H1 (cell line): ENCODE results near the gene CABP1. TPM values are rescaled to one million over a fixed set of nuclear protein-coding genes. Genes with fewer than 3 reads are reported as not detected.

Source experiments
- CTCF ChIA-PET: fragments of 300-600 bp; sonication (Branson Sonifier 250); formaldehyde crosslinking; loops from one replicate; lab custom pipeline; 2021; ENCODE audit not compliant: partially characterized antibody; lab: Charles Lee
- POLR2A ChIA-PET: fragments of 300-600 bp; sonication (Branson Sonifier 250); formaldehyde crosslinking; loops from one replicate; lab custom pipeline; 2021; ENCODE audit warnings: inconsistent platforms; ENCODE audit not compliant: partially characterized antibody; lab: Charles Lee
- DNase-seq, 2 experiments: peaks; one replicate each; pipeline versions ENCODE4 v3.0.0 to v3.0.0-alpha.2; 2010 to 2022; ENCODE audit warnings: low spot score in 2 of 2, low read depth in 1 of 2, mixed read lengths in 1 of 2
- FAIRE-seq: peaks from 2 replicates; lab custom pipeline; 2011; peaks lifted over from hg19 to GRCh38; lab: Jason Lieb, UNC
- H2AFZ ChIP-seq: 2 replicates; pipeline ENCODE4 v1.8.1; 2012; ENCODE audit warnings: low read length, inconsistent platforms
- H2AK5ac ChIP-seq: 2 replicates; pipeline ENCODE4 v1.6.1; 2013; ENCODE audit warnings: low read depth, low read length
- H2BK120ac ChIP-seq: replicated peaks from 2 replicates; pipeline ENCODE3; 2013; ENCODE audit warnings: low read depth, low read length, inconsistent platforms
- H2BK12ac ChIP-seq: 2 replicates; pipeline ENCODE4 v1.6.1; 2013; ENCODE audit warnings: low read depth, low read length
- H2BK15ac ChIP-seq: 2 replicates; pipeline ENCODE4 v1.6.1; 2013; ENCODE audit warnings: low read length
- H2BK20ac ChIP-seq: 2 replicates; pipeline ENCODE4 v1.6.1; 2013; ENCODE audit warnings: low read length
- H2BK5ac ChIP-seq: 2 replicates; pipeline ENCODE4 v1.6.1; 2013; ENCODE audit warnings: low read depth, low read length
- H3K14ac ChIP-seq: 2 replicates; pipeline ENCODE4 v1.6.1; 2013; ENCODE audit warnings: inconsistent platforms; ENCODE audit not compliant: insufficient read length
- H3K18ac ChIP-seq: 2 replicates; pipeline ENCODE4 v1.6.1; 2013; ENCODE audit warnings: low read length; ENCODE audit errors: extremely low read depth
- H3K23ac ChIP-seq: 2 replicates; pipeline ENCODE4 v1.6.1; 2013; ENCODE audit warnings: inconsistent platforms; ENCODE audit not compliant: insufficient read length
- H3K23me2 ChIP-seq: 2 replicates; pipeline ENCODE4 v1.6.1; 2013; ENCODE audit warnings: low read depth, low read length
- H3K27ac ChIP-seq: 2 replicates; pipeline ENCODE4 v1.6.1; 2011; ENCODE audit warnings: low read depth, low read length, inconsistent platforms
- H3K27me3 ChIP-seq, 4 experiments: replicated peaks in 1 of 4; 1 replicate in 1 of 4; 2 replicates in 3 of 4; pipeline versions ENCODE4 v1.6.1 to v1.8.1; 2011 to 2013; ENCODE audit warnings: low read length in 3 of 4, mild to moderate bottlenecking in 3 of 4, inconsistent platforms in 2 of 4, mixed read lengths in 2 of 4, moderate library complexity in 1 of 4; ENCODE audit not compliant: control insufficient read depth in 3 of 4, insufficient read depth in 3 of 4; ENCODE audit errors: extremely low read depth in 1 of 4
- H3K36me3 ChIP-seq, 4 experiments: 2 replicates each; pipeline versions ENCODE4 v1.6.1 to v1.8.1; 2011 to 2013; ENCODE audit warnings: mild to moderate bottlenecking in 4 of 4, low read length in 3 of 4, moderate library complexity in 2 of 4, control low read depth in 1 of 4, inconsistent platforms in 1 of 4; ENCODE audit not compliant: insufficient read depth in 4 of 4, control insufficient read depth in 2 of 4
- H3K4ac ChIP-seq: replicated peaks from 2 replicates; pipeline ENCODE3; 2013; ENCODE audit warnings: low read length, low read depth, mixed read lengths, inconsistent platforms; ENCODE audit not compliant: insufficient read length
- H3K4me1 ChIP-seq, 4 experiments: replicated peaks in 1 of 4; 1 replicate in 1 of 4; 2 replicates in 3 of 4; pipeline versions ENCODE4 v1.6.1 to v1.8.1; 2011 to 2013; ENCODE audit warnings: low read length in 3 of 4, inconsistent platforms in 2 of 4, mixed read lengths in 1 of 4; ENCODE audit not compliant: insufficient read depth in 4 of 4, control insufficient read depth in 3 of 4
- H3K4me2 ChIP-seq, 2 experiments: 2 replicates each; pipeline versions ENCODE4 v1.6.1 to v1.8.1; 2011 to 2013; ENCODE audit warnings: low read depth in 2 of 2, low read length in 2 of 2, control low read depth in 1 of 2, inconsistent platforms in 1 of 2, mild to moderate bottlenecking in 1 of 2; ENCODE audit not compliant: insufficient read depth in 1 of 2
- H3K4me3 ChIP-seq, 4 experiments: fragments of 200-600, 300-600 bp in 1 of 4; sonication (generic), shearing (Covaris generic), sonication (Bioruptor Twin) in 1 of 4; 2 replicates each; pipeline versions ENCODE4 v1.5.1 to v1.8.1; 2011 to 2016; ENCODE audit warnings: low read length in 4 of 4, low read depth in 3 of 4, control low read depth in 2 of 4, inconsistent platforms in 2 of 4, mild to moderate bottlenecking in 2 of 4, mixed read lengths in 1 of 4, moderate library complexity in 1 of 4; ENCODE audit not compliant: insufficient read depth in 2 of 4; ENCODE audit errors: extremely low read depth in 1 of 4
- H3K56ac ChIP-seq: replicated peaks from 2 replicates; pipeline ENCODE3; 2013; ENCODE audit warnings: low read depth, mild to moderate bottlenecking, mixed read lengths, low read length, inconsistent platforms; ENCODE audit not compliant: insufficient read length
- H3K79me1 ChIP-seq: 2 replicates; pipeline ENCODE4 v1.6.1; 2013; ENCODE audit warnings: low read depth, low read length, control low read depth
- H3K79me2 ChIP-seq, 2 experiments: 2 replicates each; pipeline versions ENCODE4 v1.6.1 to v1.8.1; 2012 to 2013; ENCODE audit warnings: low read length in 2 of 2, mild to moderate bottlenecking in 2 of 2, inconsistent platforms in 1 of 2; ENCODE audit not compliant: insufficient read depth in 2 of 2, control insufficient read depth in 1 of 2
- H3K9ac ChIP-seq, 4 experiments: replicated peaks in 1 of 4; 1 replicate in 1 of 4; 2 replicates in 3 of 4; pipeline versions ENCODE4 v1.6.1 to v1.8.1; 2011 to 2013; ENCODE audit warnings: low read depth in 3 of 4, low read length in 3 of 4, control low read depth in 2 of 4, mild to moderate bottlenecking in 2 of 4, moderate library complexity in 2 of 4, inconsistent platforms in 1 of 4; ENCODE audit errors: extremely low read depth in 1 of 4
- H3K9me3 ChIP-seq, 2 experiments: 2 replicates each; pipeline versions ENCODE4 v1.6.1 to v1.8.1; 2012 to 2013; ENCODE audit warnings: mild to moderate bottlenecking in 2 of 2, moderate library complexity in 2 of 2, control low read depth in 1 of 2, inconsistent platforms in 1 of 2, low read depth in 1 of 2, low read length in 1 of 2, mixed read lengths in 1 of 2; ENCODE audit not compliant: insufficient read depth in 2 of 2
- H4K20me1 ChIP-seq, 2 experiments: replicated peaks in 1 of 2; 2 replicates each; pipeline versions ENCODE3 to v1.8.1; 2011 to 2013; ENCODE audit warnings: inconsistent platforms in 2 of 2, low read length in 2 of 2, mild to moderate bottlenecking in 1 of 2; ENCODE audit not compliant: insufficient read depth in 2 of 2, control insufficient read depth in 1 of 2
- H4K5ac ChIP-seq: 2 replicates; pipeline ENCODE4 v1.6.1; 2013; ENCODE audit warnings: low read length, low read depth, mixed read lengths, inconsistent platforms; ENCODE audit not compliant: insufficient read length
- H4K8ac ChIP-seq: 2 replicates; pipeline ENCODE4 v1.8.0; 2013; ENCODE audit warnings: mild to moderate bottlenecking, moderate library complexity, low read length, inconsistent platforms; ENCODE audit not compliant: insufficient read depth; ENCODE audit errors: extremely low read depth
- H4K91ac ChIP-seq: replicated peaks from 2 replicates; pipeline ENCODE3; 2013; ENCODE audit warnings: low read length, mixed read lengths, inconsistent platforms; ENCODE audit not compliant: insufficient read length
- ASH2L ChIP-seq: fragments of 200-600, 300-600 bp; sonication (generic); IDR thresholded peaks from one replicate; pipeline ENCODE4 v1.7.1; 2017; ENCODE audit warnings: low read length
- CEBPB ChIP-seq: IDR thresholded peaks from 2 replicates; pipeline ENCODE4 v1.6.1; 2012; ENCODE audit warnings: low read depth, low read length
- EGR1 ChIP-seq: IDR thresholded peaks from 2 replicates; pipeline ENCODE4 v1.6.1; 2011; ENCODE audit warnings: low read depth, low read length, borderline replicate concordance
- GTF2F1 ChIP-seq: IDR thresholded peaks from 2 replicates; pipeline ENCODE4 v1.6.1; 2012; ENCODE audit warnings: low read depth, low read length, improper control_type of control experiment, borderline replicate concordance
- HDAC6 ChIP-seq: IDR thresholded peaks from one replicate; pipeline ENCODE4 v1.7.1; 2012; ENCODE audit warnings: low read depth, mild to moderate bottlenecking, inconsistent platforms, low read length, moderate library complexity
- JUN ChIP-seq: IDR thresholded peaks from 2 replicates; pipeline ENCODE4 v1.6.1; 2011; ENCODE audit warnings: low read depth, mild to moderate bottlenecking, improper control_type of control experiment, low read length
- KDM1A ChIP-seq: fragments of 200-600, 300-600 bp; sonication (generic); IDR thresholded peaks from 2 replicates; pipeline ENCODE4 v1.7.1; 2016; ENCODE audit warnings: mild to moderate bottlenecking, low read length, borderline replicate concordance
- MAX ChIP-seq: IDR thresholded peaks from 2 replicates; pipeline ENCODE4 v1.6.1; 2012; ENCODE audit warnings: inconsistent platforms
- SIRT6 ChIP-seq: IDR thresholded peaks from one replicate; pipeline ENCODE4 v1.7.1; 2012; ENCODE audit warnings: low read length, inconsistent platforms
- SIX5 ChIP-seq: IDR thresholded peaks from 2 replicates; pipeline ENCODE4 v1.6.1; 2011; ENCODE audit warnings: mild to moderate bottlenecking, low read depth, low read length
- TBP ChIP-seq: IDR thresholded peaks from 2 replicates; pipeline ENCODE4 v1.6.1; 2011; ENCODE audit warnings: low read depth, low read length, improper control_type of control experiment
- ZNF274 ChIP-seq: IDR thresholded peaks from 2 replicates; pipeline ENCODE4 v1.7.0; 2012; ENCODE audit warnings: low read length, borderline replicate concordance; ENCODE audit errors: extremely low read depth
- whole genome bisulfite sequencing, 2 experiments: shearing (Covaris generic) in 1 of 2; methylation state at CpG; one replicate each; pipeline versions ENCODE4 v1.1.6 to v1.1.7; 2013 to 2015; ENCODE audit warnings: low lambda C conversion rate in 2 of 2, mixed read lengths in 2 of 2, inconsistent platforms in 1 of 2, low coverage in 1 of 2, missing lambda C conversion rate in 1 of 2; ENCODE audit not compliant: insufficient replicate concordance in 2 of 2, insufficient coverage in 1 of 2, insufficient read length in 1 of 2; ENCODE audit errors: extremely low coverage in 1 of 2, missing lambda C conversion rate in 1 of 2; 5-methylcytosine and 5-hydroxymethylcytosine counted together
- polyA plus RNA-seq, 7 experiments: library from polyadenylated mRNA; depleted of rRNA in 3 of 7; stranded (reverse) in 5 of 7; unstranded in 2 of 7; fragments of >200 nt in 5 of 7; fragments of 200-250 nt in 2 of 7; gene quantifications; 1 replicate in 5 of 7; 2 replicates in 1 of 7; 4 replicates in 1 of 7; pipeline versions ENCODE4 v1.2.1 to v1.2.3, GENCODE V29; 2011 to 2013; ENCODE audit warnings: missing spikeins in 2 of 7, mixed read lengths in 2 of 7
- total RNA-seq: library from RNA; stranded (reverse); fragmentation: NEBNext Ultra II Directional; extraction: Animal tissue kit (Norgen Biotek cat#: 25700); gene quantifications from 2 replicates; pipeline ENCODE4 v1.2.1, GENCODE V29; 2021

CABP1 gene
- total and polyA plus RNA-seq, 2 of the 8 experiments (the other 6 are each of a cell fraction or from before 2014, with no cell fraction given), result 3.9 to 7.4 TPM

DNA sequence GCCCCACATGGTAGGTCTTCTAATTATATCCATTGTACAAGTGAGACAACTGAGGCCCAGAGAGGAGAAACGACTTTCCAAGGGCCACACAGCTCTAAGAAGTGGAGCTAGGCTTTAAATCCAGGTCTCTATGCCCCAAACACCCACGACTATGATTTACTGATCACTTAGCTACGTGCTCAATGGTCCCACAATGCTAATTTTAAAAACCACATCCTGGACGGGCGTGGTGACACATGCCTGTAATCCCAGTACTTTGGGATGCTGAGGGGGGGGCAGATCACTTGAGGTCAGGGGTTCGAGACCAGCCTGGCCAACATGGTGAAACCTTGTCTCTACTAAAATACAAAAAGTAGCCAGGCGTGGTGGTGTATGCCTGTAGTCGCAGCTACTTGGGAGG is 38.1 kb downstream of the CABP1 start:
- H3K27me3 ChIP-seq, result no peaks in the 10 kb centered on the region
- H3K14ac ChIP-seq, result no peak overlapping the region
- no peak overlapping the region for H2AFZ ChIP-seq
- H2BK120ac ChIP-seq, result no peak overlapping the region
- H3K4me2 ChIP-seq, result no peak overlapping the region
- H2BK15ac ChIP-seq, result no peak overlapping the region
- ChIA-PET POLR2A (interaction anchor here (0.6 to 1.6 kb wide), 5 partner anchors 14 to 387 kb away, joined by 3 to 4 read pairs (median 3); partner anchors contain the start of gene RNU4-2), CTCF (interaction anchor here (1.0 to 10.3 kb wide), 4 partner anchors 9 to 34 kb away, joined by 3 to 83 read pairs (median 3); no protein-coding TSS in a partner anchor)
- DNase-seq (no peak), FAIRE-seq (no peak)
- H3K79me2 ChIP-seq, result no peaks in the 10 kb centered on the region
- no peak overlapping the region for H3K4ac ChIP-seq
- no peaks in the 10 kb centered on the region for H4K20me1 ChIP-seq
- H3K36me3 ChIP-seq, result no peaks in the 10 kb centered on the region
- no peak overlapping the region for H3K23ac ChIP-seq
- H2BK12ac ChIP-seq, result no peak overlapping the region
- no peak overlapping the region for H4K8ac ChIP-seq
- H3K56ac ChIP-seq, result no peak overlapping the region
- no peak overlapping the region for H3K27ac ChIP-seq
- no peak overlapping the region for H2BK5ac ChIP-seq
- no peaks in the 10 kb centered on the region for H3K23me2 ChIP-seq
- H3K9me3 ChIP-seq, result no peaks in the 10 kb centered on the region
- H3K4me3 ChIP-seq, result no peak overlapping the region
- H3K79me1 ChIP-seq, result no peaks in the 10 kb centered on the region
- H4K5ac ChIP-seq, result no peak overlapping the region
- H4K91ac ChIP-seq, result no peak overlapping the region
- no peak overlapping the region for H3K18ac ChIP-seq
- WGBS, 2 experiments, result 91% methylated on average over 8 of the region's 8 CpGs; no CpG with 5 or more reads in 1 of the 2 experiments
- H3K4me1 ChIP-seq, result peaks cover 0 to 6% (median 0%) of the 10 kb centered on the region in 4 experiments; a peak in 2 of 7 replicates
- no peak overlapping the region for H2AK5ac ChIP-seq
- no peak overlapping the region for H3K9ac ChIP-seq
- H2BK20ac ChIP-seq, result no peak overlapping the region
- no peak for TF ChIP-seq KDM1A
- TF ChIP-seq CEBPB, result no peak
- no peak for TF ChIP-seq HDAC6
- no peak for TF ChIP-seq SIX5
- no peak for TF ChIP-seq GTF2F1
- no peak for TF ChIP-seq TBP
- TF ChIP-seq ASH2L, result no peak
- TF ChIP-seq ZNF274, result no peak
- TF ChIP-seq SIRT6, result no peak
- no peak for TF ChIP-seq EGR1
- TF ChIP-seq JUN, result no peak
- TF ChIP-seq MAX, result no peak
